ENCODE measurements around the gene HS6ST3.

Gene HS6ST3

DNA sequence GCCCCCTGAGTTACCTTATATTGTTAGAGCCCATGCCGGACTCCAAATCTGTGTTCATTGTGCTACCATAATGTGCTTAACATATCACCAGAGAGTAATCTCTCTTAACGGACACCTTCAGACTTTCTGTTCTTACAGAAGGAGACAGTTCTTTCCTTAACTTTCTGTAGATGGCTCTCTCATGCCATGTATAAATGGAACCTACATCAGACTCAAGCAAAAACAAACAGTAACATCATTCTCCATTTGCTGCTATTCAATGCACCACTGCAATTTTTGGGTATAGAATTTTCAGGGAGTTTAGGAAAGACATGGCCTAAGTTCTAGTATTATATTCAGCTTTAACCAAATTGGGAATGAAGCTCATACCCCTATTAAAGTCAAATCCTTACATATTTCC, 24.1 kb upstream of the HS6ST3 start:
- H3K27ac ChIP-seq, result no peak overlapping the region
- DNase-seq (ENCODE audit: low read depth, low spot score), result no peak
- H3K9ac ChIP-seq (ENCODE audit: insufficient read length), result no peak overlapping the region
- no peak for TF ChIP-seq FOXP2 (optimal IDR thresholded peaks at IDR 0.05; ENCODE audit: control extremely low read depth, extremely low read length, insufficient read depth)
- no peak for TF ChIP-seq EZH2 (IDR thresholded peaks at IDR 0.05)
- no peak for TF ChIP-seq POLR2AphosphoS5 (IDR thresholded peaks at IDR 0.05; ENCODE audit: borderline replicate concordance, low read depth, low read length)
- no peaks in the 10 kb centered on the region for H3K9me3 ChIP-seq (ENCODE audit: low read depth, low read length)
- no peaks in the 10 kb centered on the region for H3K36me3 ChIP-seq (ENCODE audit: insufficient read depth, low read length)
- no peak overlapping the region for H3K4me3 ChIP-seq

DNA sequence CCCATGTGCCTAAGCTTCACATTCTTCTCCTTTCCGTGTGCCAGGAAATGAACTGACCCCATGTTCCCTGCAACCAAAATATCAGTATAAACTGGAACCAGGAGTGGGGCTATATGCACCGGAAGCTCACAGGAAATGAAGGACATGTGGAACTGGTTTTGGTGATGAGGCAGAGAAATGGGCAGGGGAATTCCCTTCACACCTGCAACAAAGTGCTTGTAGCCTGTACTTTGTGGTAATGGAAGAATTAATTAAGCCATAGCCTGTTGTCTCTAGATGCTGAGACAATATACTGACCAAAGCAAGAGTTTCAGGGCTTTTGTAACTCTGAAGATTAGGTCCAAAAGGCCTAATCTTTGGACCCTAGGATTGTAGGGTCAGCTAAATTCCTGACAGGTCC, 21.2 kb upstream of the HS6ST3 start:
- no peak overlapping the region for H3K27ac ChIP-seq
- H3K4me3 ChIP-seq, result no peak overlapping the region
- DNase-seq (ENCODE audit: low read depth, low spot score), result no peak
- TF ChIP-seq FOXP2 (optimal IDR thresholded peaks at IDR 0.05; ENCODE audit: control extremely low read depth, extremely low read length, insufficient read depth) (no peak), EZH2 (IDR thresholded peaks at IDR 0.05) (no peak), POLR2AphosphoS5 (IDR thresholded peaks at IDR 0.05; ENCODE audit: borderline replicate concordance, low read depth, low read length) (no peak)
- no peaks in the 10 kb centered on the region for H3K36me3 ChIP-seq (ENCODE audit: insufficient read depth, low read length)
- no peaks in the 10 kb centered on the region for H3K9me3 ChIP-seq (ENCODE audit: low read depth, low read length)
- H3K9ac ChIP-seq (ENCODE audit: insufficient read length), result no peak overlapping the region

DNA sequence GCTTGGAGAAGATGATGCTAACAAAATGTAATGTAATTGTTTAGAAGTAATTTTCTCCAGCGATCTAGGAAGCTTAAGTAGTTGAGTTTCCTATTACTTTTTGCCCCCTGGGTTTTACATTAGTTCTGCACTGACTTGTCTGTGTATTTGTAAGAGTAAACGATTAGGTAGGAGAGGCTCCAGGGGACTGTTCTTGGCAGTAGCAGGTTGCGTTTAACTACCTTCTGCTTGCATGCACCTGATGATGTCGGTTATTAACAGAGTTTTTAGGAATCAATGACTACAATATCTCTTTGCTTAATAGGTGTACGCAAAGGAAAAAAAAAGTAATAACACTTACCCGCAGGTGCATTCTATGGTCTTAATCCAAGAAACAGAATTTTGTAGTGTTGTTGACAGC, 18.4 kb upstream of the HS6ST3 start:
- H3K27ac ChIP-seq, result no peak overlapping the region
- no peaks in the 10 kb centered on the region for H3K36me3 ChIP-seq (ENCODE audit: insufficient read depth, low read length)
- TF ChIP-seq FOXP2 (optimal IDR thresholded peaks at IDR 0.05; ENCODE audit: control extremely low read depth, extremely low read length, insufficient read depth) (no peak), POLR2AphosphoS5 (IDR thresholded peaks at IDR 0.05; ENCODE audit: borderline replicate concordance, low read depth, low read length) (no peak), EZH2 (IDR thresholded peaks at IDR 0.05) (no peak)
- no peaks in the 10 kb centered on the region for H3K9me3 ChIP-seq (ENCODE audit: low read depth, low read length)
- no peak overlapping the region for H3K9ac ChIP-seq (ENCODE audit: insufficient read length)
- DNase-seq (ENCODE audit: low read depth, low spot score), result no peak
- no peak overlapping the region for H3K4me3 ChIP-seq

DNA sequence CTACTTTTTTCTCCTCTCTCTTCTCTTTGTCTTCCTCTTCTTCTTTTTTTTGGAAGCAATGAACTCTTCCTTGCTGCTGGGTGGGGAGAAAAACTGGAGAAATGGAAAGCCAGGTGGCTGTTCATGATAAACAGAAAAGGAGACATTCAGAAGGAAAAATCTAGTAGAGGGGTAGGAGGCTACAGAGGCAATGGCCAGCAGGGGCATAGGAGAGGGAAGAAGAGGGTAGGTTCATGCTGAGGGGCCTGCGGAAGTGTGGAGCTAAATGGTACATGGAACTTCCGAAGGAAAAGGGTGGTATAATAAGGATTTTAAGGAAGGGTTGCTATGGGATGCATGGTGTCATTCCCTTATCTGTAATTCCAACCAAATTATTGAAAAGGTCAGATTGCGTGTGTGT, 17.5 kb upstream of the HS6ST3 start:
- Histone ChIP-seq H3K9me3 (ENCODE audit: low read depth, low read length) (no peaks in the 10 kb centered on the region), H3K27ac (no peak overlapping the region), H3K9ac (ENCODE audit: insufficient read length) (no peak overlapping the region), H3K4me3 (no peak overlapping the region), H3K36me3 (ENCODE audit: insufficient read depth, low read length) (no peaks in the 10 kb centered on the region)
- DNase-seq (ENCODE audit: low read depth, low spot score), result no peak
- no peak for TF ChIP-seq EZH2 (IDR thresholded peaks at IDR 0.05)

DNA sequence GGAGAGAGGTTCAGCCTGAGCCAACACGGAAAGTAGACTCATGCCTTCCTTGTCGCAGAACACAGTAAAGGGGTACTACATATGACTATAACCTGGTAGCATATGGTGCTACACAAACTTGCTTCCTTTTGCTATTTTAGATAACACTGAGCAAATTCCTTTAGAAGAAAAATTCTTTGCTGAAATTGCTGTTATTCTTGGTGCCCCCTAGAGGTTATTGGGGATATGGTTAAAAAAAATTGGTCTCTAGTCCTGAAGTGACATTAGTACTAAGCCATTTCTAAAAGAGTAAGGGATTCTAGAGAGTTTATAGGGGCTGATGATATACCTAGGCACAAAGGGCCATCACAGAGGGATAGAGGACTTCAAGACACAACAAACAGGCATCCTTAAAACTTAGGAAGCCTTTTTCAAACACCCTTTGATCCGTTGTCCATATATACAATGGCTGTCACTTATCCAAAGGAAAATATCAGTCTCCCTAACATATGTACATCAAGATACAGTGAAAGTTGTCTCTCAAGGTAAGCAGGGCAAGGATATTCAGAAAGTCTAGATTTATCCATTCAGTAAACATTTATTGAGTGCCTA, 13.9 kb upstream of the HS6ST3 start:
- no peak for DNase-seq (ENCODE audit: low read depth, low spot score)
- H3K36me3 ChIP-seq (ENCODE audit: insufficient read depth, low read length), result no peaks in the 10 kb centered on the region
- no peaks in the 10 kb centered on the region for H3K9me3 ChIP-seq (ENCODE audit: low read depth, low read length)
- H3K4me3 ChIP-seq, result no peak overlapping the region
- no peak overlapping the region for H3K9ac ChIP-seq (ENCODE audit: insufficient read length)
- no peak overlapping the region for H3K27ac ChIP-seq
- TF ChIP-seq FOXP2 (optimal IDR thresholded peaks at IDR 0.05; ENCODE audit: control extremely low read depth, extremely low read length, insufficient read depth) (no peak), EZH2 (IDR thresholded peaks at IDR 0.05) (no peak), POLR2AphosphoS5 (IDR thresholded peaks at IDR 0.05; ENCODE audit: borderline replicate concordance, low read depth, low read length) (no peak)

DNA sequence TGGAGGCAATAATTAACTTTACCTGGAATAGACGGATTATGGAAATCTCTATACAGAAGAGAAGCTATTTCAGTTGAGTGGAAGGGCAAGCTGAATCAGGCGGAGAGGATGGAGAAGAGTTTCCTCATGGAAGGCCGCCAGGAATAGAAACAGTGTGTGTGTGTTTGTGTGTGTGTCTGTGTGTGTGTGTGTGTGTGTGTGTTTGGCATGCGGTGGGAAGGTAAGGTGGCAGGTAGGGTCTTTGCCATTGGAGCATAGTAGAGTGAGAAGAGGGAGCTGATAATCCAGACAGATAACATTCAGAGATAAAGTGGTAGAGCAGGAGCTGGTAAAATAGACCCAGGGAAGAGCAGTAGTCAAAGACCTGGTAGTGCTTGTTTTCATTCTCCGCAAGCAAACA, 9.2 kb upstream of the HS6ST3 start:
- Histone ChIP-seq H3K36me3 (ENCODE audit: insufficient read depth, low read length) (no peaks in the 10 kb centered on the region), H3K9me3 (ENCODE audit: low read depth, low read length) (no peaks in the 10 kb centered on the region), H3K27ac (no peak overlapping the region), H3K9ac (ENCODE audit: insufficient read length) (no peak overlapping the region), H3K4me3 (no peak overlapping the region)
- DNase-seq (ENCODE audit: low read depth, low spot score), result no peak
- TF ChIP-seq FOXP2 (optimal IDR thresholded peaks at IDR 0.05; ENCODE audit: control extremely low read depth, extremely low read length, insufficient read depth) (no peak), EZH2 (IDR thresholded peaks at IDR 0.05) (no peak), POLR2AphosphoS5 (IDR thresholded peaks at IDR 0.05; ENCODE audit: borderline replicate concordance, low read depth, low read length) (no peak)

DNA sequence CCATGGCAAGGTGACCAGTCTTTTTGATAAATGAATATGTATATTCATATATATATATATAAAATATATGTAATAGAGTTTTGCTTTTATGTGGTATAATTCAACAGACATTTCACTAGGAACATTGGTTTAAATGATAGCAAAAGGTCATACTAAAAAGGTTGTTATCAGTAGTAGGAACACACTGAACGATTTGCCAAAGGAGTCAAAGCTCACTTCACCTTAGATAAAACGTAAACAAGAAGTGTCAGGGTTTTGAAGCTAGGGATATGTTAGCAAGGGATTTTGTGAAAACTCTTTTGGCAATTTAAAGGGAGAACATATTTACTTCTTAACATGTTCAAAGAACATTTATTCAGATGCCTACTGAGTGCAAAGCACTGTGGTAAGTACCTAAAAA, 8.0 kb upstream of the HS6ST3 start:
- H3K36me3 ChIP-seq (ENCODE audit: insufficient read depth, low read length), result no peaks in the 10 kb centered on the region
- H3K9me3 ChIP-seq (ENCODE audit: low read depth, low read length), result no peaks in the 10 kb centered on the region
- H3K9ac ChIP-seq (ENCODE audit: insufficient read length), result no peak overlapping the region
- no peak for TF ChIP-seq POLR2AphosphoS5 (IDR thresholded peaks at IDR 0.05; ENCODE audit: borderline replicate concordance, low read depth, low read length)
- TF ChIP-seq EZH2 (IDR thresholded peaks at IDR 0.05), result no peak
- no peak for TF ChIP-seq FOXP2 (optimal IDR thresholded peaks at IDR 0.05; ENCODE audit: control extremely low read depth, extremely low read length, insufficient read depth)
- no peak overlapping the region for H3K4me3 ChIP-seq
- DNase-seq (ENCODE audit: low read depth, low spot score), result no peak
- H3K27ac ChIP-seq, result no peak overlapping the region

DNA sequence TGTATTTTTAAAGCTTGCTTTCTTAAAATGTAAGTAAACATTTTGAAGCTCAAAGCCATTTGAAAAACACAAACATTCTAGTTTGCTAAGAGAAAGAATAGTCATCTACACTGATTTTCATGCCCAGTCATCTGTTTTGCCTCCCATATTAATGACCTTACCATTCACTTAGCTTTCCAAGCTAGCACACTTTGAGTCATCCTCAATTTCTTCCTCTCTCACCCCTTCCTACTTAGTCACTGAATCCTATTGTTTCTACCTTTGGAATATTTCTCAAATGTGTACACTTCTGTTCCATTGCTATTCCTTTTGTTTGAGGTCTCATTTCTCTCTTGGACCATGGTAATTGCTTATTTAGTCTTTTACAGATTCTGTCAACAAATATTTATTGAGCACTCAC, 7.3 kb upstream of the HS6ST3 start:
- no peak overlapping the region for H3K27ac ChIP-seq
- no peak for DNase-seq (ENCODE audit: low read depth, low spot score)
- H3K9me3 ChIP-seq (ENCODE audit: low read depth, low read length), result no peaks in the 10 kb centered on the region
- no peak overlapping the region for H3K9ac ChIP-seq (ENCODE audit: insufficient read length)
- TF ChIP-seq FOXP2 (optimal IDR thresholded peaks at IDR 0.05; ENCODE audit: control extremely low read depth, extremely low read length, insufficient read depth), result no peak
- no peak for TF ChIP-seq EZH2 (IDR thresholded peaks at IDR 0.05)
- no peak for TF ChIP-seq POLR2AphosphoS5 (IDR thresholded peaks at IDR 0.05; ENCODE audit: borderline replicate concordance, low read depth, low read length)
- H3K36me3 ChIP-seq (ENCODE audit: insufficient read depth, low read length), result no peaks in the 10 kb centered on the region
- H3K4me3 ChIP-seq, result no peak overlapping the region

DNA sequence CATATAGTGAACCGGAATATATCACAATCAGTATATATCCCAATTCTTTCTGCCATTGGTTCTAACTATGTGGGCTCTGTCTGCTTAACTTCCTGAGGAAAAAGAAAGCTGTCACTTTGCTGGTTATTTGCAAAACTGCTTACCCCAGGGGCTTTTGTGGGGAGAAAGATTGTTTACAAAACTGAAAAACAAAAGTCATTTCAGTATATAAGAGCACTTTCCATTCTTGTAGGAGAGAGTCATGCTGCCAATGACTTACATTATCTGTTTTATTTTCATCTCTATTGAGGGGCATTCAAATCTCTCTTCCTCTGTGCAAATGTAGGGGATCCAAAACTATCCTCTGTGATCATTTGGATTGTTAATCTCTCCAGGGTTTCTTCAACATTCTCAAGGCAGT, 3.2 kb upstream of the HS6ST3 start:
- H3K36me3 ChIP-seq (ENCODE audit: insufficient read depth, low read length), result no peaks in the 10 kb centered on the region

More for the DNA sequence above, 3.2 kb upstream of the HS6ST3 start:
- no peak for DNase-seq (ENCODE audit: low read depth, low spot score)
- no peak overlapping the region for H3K9ac ChIP-seq (ENCODE audit: insufficient read length)
- TF ChIP-seq EZH2 (IDR thresholded peaks at IDR 0.05), result no peak
- no peak for TF ChIP-seq POLR2AphosphoS5 (IDR thresholded peaks at IDR 0.05; ENCODE audit: borderline replicate concordance, low read depth, low read length)
- no peak for TF ChIP-seq FOXP2 (optimal IDR thresholded peaks at IDR 0.05; ENCODE audit: control extremely low read depth, extremely low read length, insufficient read depth)
- H3K4me3 ChIP-seq, result no peak overlapping the region
- no peaks in the 10 kb centered on the region for H3K9me3 ChIP-seq (ENCODE audit: low read depth, low read length)
- H3K27ac ChIP-seq, result no peak overlapping the region
